Lung (tissue), 12 donors: ENCODE results near the gene PPP5C. TPM values are rescaled to one million over a fixed set of nuclear protein-coding genes. Genes with fewer than 3 reads are reported as not detected.

ENCODE experiments used
- ATAC-seq: fragments of 200-7000 bp; cut with Tn5 transposase; one replicate; pipeline ENCODE4 v1.9.1; 2020; ENCODE audit warnings: moderate number of reproducible peaks; ENCODE audit not compliant: insufficient read depth, low FRiP score
- DNase-seq, 3 donors: peaks; one replicate each; pipeline ENCODE4 v3.0.0-alpha.2; 2013 to 2017
- H3K27ac ChIP-seq, 2 donors: one replicate each; pipeline ENCODE4 v1.5.1; 2013; ENCODE audit warnings: mild to moderate bottlenecking in 2 of 2, moderate library complexity in 2 of 2, control low read depth in 1 of 2, inconsistent platforms in 1 of 2, low read depth in 1 of 2, low read length in 1 of 2
- H3K27me3 ChIP-seq, 3 donors: one replicate each; pipeline ENCODE4 v1.5.1; 2013; ENCODE audit warnings: low read length in 2 of 3; ENCODE audit not compliant: control insufficient read depth in 3 of 3, insufficient read depth in 3 of 3
- H3K36me3 ChIP-seq, 4 donors: one replicate each; pipeline ENCODE4 v1.5.1; 2013; ENCODE audit warnings: low read length in 4 of 4, mild to moderate bottlenecking in 1 of 4, moderate library complexity in 1 of 4; ENCODE audit not compliant: control insufficient read depth in 4 of 4, insufficient read depth in 4 of 4
- H3K4me1 ChIP-seq, 5 donors: one replicate each; pipeline ENCODE4 v1.5.1; 2013; ENCODE audit warnings: low read length in 5 of 5, mild to moderate bottlenecking in 2 of 5, moderate library complexity in 1 of 5; ENCODE audit not compliant: control insufficient read depth in 5 of 5, insufficient read depth in 5 of 5
- H3K4me3 ChIP-seq: one replicate; pipeline ENCODE4 v1.5.1; 2013; ENCODE audit warnings: mild to moderate bottlenecking, control low read depth, moderate library complexity
- H3K9ac ChIP-seq, 2 donors: one replicate each; pipeline ENCODE4 v1.5.1; 2013; ENCODE audit warnings: low read length in 2 of 2, control low read depth in 1 of 2; ENCODE audit not compliant: insufficient read depth in 1 of 2
- H3K9me3 ChIP-seq, 4 donors: one replicate each; pipeline ENCODE4 v1.5.1; 2013; ENCODE audit warnings: low read length in 3 of 4, mild to moderate bottlenecking in 1 of 4, moderate library complexity in 1 of 4; ENCODE audit not compliant: control insufficient read depth in 4 of 4, insufficient read depth in 3 of 4
- WGBS, 2 donors: extraction: QIAGEN DNeasy Blood & Tissue Kit; methylation state at CpG; one replicate each; pipeline ENCODE4 v1.1.7; 2013; 5-methylcytosine and 5-hydroxymethylcytosine counted together
- polyA plus RNA-seq, 2 donors: library from polyadenylated mRNA; stranded (reverse); fragments of 200-250 nt; gene quantifications; one replicate each; pipeline ENCODE4 v1.2.1, GENCODE V29; 2013
- total RNA-seq, 2 donors: library from RNA; depleted of rRNA in 1 of 2; stranded (reverse); fragments of >200 nt in 1 of 2; gene quantifications; one replicate each; pipeline ENCODE4 v1.2.1, GENCODE V29; 2014 to 2021
- TF ChIP-seq, protein P1 (sequence below): IDR thresholded peaks from 2 replicates; pipeline ENCODE4 v1.5.1; 2012; ENCODE audit warnings: mild to moderate bottlenecking; ENCODE audit errors: control extremely low read depth, extremely low read depth
- donor health status: control.
- donor health status: control.
- donor health status: Bipolar disorder and iron deficiency.
- donor health status: healthy.
- donor health status: DM: yes; HTN: yes; CAD: no.

PPP5C gene
- total and polyA plus RNA-seq, 4 donors: 48.5 to 69.8 (median 54.6) TPM

DNA sequence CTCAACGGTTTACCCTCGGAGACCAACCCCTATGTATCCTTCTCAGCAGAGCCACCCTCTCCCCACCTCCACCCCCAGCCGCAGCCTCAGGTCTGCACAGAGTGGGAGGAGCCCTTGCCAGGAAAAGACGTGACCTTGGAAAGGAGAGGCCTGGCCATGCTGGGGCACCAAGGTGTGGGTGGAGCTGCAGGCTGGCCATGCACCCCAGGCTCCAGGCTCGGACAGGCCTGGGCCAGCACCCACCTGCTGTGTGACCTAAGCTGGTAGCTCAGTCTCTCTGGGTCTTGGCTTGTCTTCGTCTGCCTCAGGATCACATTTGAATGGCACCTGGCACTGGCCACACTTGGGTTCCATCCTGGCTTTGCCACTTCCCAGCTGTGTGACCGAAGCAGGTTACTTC, 37.0 kb downstream of the PPP5C start:
- DNase-seq (no peak), ATAC-seq (no peak)
- no peak overlapping the region for H3K27ac ChIP-seq
- H3K9me3 ChIP-seq: no peaks in the 10 kb centered on the region
- no peaks in the 10 kb centered on the region for H3K27me3 ChIP-seq
- peaks cover 0 to 3% (median under 1%) of the 10 kb centered on the region in 5 donors for H3K4me1 ChIP-seq
- WGBS, 2 donors: 86 to 95% methylated on average over 7 of the region's 7 CpGs
- no peak overlapping the region for H3K4me3 ChIP-seq
- H3K9ac ChIP-seq: no peak overlapping the region
- TF ChIP-seq, protein P1, sequence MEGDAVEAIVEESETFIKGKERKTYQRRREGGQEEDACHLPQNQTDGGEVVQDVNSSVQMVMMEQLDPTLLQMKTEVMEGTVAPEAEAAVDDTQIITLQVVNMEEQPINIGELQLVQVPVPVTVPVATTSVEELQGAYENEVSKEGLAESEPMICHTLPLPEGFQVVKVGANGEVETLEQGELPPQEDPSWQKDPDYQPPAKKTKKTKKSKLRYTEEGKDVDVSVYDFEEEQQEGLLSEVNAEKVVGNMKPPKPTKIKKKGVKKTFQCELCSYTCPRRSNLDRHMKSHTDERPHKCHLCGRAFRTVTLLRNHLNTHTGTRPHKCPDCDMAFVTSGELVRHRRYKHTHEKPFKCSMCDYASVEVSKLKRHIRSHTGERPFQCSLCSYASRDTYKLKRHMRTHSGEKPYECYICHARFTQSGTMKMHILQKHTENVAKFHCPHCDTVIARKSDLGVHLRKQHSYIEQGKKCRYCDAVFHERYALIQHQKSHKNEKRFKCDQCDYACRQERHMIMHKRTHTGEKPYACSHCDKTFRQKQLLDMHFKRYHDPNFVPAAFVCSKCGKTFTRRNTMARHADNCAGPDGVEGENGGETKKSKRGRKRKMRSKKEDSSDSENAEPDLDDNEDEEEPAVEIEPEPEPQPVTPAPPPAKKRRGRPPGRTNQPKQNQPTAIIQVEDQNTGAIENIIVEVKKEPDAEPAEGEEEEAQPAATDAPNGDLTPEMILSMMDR: no peak
- peaks cover 3 to 59% (median 54%) of the 10 kb centered on the region in 4 donors for H3K36me3 ChIP-seq

DNA sequence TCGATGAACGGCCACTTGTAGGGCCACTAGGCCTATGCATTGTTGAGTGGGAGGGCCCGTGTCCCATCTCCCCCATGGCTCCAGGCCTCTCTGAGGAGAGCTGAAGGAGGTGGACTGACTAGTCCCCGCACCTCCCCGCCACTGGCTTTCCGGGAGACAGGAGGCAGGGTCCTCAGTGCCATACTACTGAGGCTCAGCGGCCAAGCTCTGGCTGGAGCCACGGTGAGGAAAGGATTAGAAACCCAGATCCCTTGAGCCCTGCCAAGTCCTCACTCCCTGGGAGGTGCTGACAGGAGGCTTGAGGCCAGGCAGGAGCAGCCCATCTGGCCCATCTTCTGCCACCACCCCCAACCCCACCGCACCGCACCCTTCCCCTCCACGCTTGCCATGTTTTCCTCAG, 37.5 kb downstream of the PPP5C start:
- no peak for ATAC-seq
- peaks cover 4 to 64% (median 55%) of the 10 kb centered on the region in 4 donors for H3K36me3 ChIP-seq
- WGBS, 2 donors: 94 to 98% methylated on average over 11 of the region's 11 CpGs

DNA sequence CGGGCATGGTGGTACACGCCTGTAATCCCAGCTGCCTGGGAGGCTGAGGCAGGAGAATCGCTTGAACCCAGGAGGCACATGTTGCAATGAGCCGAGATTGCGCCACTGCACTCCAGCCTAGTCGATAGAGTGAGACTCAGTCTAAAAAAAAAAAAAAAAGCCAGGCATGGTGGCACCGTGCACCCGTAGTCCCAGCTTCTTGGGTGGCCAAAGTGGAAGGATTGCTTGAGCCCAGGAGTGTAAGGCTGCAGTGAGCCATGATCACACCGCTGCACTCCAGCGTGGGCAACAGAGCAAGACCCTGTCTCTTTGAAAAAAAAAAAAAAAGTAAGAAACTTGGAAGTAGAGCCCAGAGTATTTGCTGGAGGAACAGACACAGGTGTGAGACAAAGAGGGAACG, 38.7 kb downstream of the PPP5C start:
- DNase-seq: no peak

More for the DNA sequence above, 37.5 kb downstream of the PPP5C start:
- H3K4me1 ChIP-seq: peaks cover 0 to 3% (median 0%) of the 10 kb centered on the region in 5 donors
- TF ChIP-seq, protein P1: no peak
- H3K9ac ChIP-seq: no peak overlapping the region
- no peak overlapping the region for H3K4me3 ChIP-seq
- no peaks in the 10 kb centered on the region for H3K9me3 ChIP-seq
- H3K27ac ChIP-seq: no peak overlapping the region
- no peaks in the 10 kb centered on the region for H3K27me3 ChIP-seq
- no peak for DNase-seq

More for the DNA sequence above, 38.7 kb downstream of the PPP5C start:
- no peak overlapping the region for H3K27ac ChIP-seq
- H3K9me3 ChIP-seq: no peaks in the 10 kb centered on the region
- no peak for ATAC-seq
- H3K27me3 ChIP-seq: no peaks in the 10 kb centered on the region
- no peaks in the 10 kb centered on the region for H3K4me1 ChIP-seq
- no peak overlapping the region for H3K9ac ChIP-seq
- WGBS, 2 donors: 78 to 84% methylated on average over 11 of the region's 11 CpGs
- TF ChIP-seq, protein P1: no peak
- peaks cover 8 to 69% (median 61%) of the 10 kb centered on the region in 4 donors for H3K36me3 ChIP-seq
- no peak overlapping the region for H3K4me3 ChIP-seq
